ENCODE measurements around the gene S100A5.

DNA sequence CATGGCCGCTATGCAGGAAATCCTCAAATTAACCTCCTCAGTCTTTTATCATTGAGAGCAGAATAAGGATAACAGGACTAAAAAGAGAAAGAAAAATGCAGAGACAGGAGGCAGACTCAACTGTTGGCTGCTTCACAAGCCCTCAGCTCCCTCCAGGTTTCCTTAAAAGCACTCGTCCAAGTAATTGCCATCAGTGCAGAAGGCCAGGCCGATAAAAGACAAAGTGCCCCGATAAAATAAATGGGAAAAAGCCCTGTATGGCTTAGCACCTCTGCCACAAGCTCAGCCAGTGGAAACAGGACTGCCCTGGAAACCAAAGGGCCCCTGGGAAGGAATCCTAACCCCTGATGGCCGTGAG, 13.1 kb downstream of the S100A5 start:
- TF ChIP-seq CTCF (IDR thresholded peaks at IDR 0.05; ENCODE audit: insufficient read depth, low read depth, low read length) (no peak), EZH2 (IDR thresholded peaks at IDR 0.05; ENCODE audit: insufficient read depth, low read length) (no peak)
